GM19099 (cell line): ENCODE measurements around the gene AGBL1.

Experiments
- POLR2A ChIP-seq: IDR thresholded peaks from 3 replicates; pipeline ENCODE4 v1.6.1; 2011; ENCODE audit warnings: low read depth; ENCODE audit not compliant: insufficient read length; ENCODE audit errors: extremely low read depth

AGBL1 gene

GRCh38 chr15:87033056-87033455 is 953.4 kb downstream of the AGBL1 start:
- no peak for TF ChIP-seq POLR2A

GRCh38 chr15:87034886-87035285 is 955.2 kb downstream of the AGBL1 start:
- no peak for TF ChIP-seq POLR2A

DNA sequence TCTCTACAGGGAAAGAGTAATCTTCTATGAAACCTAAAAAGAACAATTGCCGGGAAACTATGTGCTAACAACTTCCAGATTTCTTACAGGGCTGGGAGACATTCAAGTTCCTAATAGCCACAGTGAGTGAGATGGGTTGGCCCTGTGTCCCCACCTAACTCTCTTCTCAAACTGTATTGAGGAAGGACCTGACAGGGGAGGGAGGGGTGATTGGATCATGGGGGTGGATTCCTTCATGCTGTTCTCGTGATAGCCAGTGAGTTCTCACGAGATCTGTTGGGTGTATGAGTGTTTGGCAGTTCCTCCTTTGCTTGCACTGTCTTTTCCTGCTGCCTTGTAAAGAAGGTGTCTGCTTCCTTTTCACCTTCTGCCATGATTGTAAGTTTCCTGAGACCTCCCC is 958.7 kb downstream of the AGBL1 start:
- no peak for TF ChIP-seq POLR2A

DNA sequence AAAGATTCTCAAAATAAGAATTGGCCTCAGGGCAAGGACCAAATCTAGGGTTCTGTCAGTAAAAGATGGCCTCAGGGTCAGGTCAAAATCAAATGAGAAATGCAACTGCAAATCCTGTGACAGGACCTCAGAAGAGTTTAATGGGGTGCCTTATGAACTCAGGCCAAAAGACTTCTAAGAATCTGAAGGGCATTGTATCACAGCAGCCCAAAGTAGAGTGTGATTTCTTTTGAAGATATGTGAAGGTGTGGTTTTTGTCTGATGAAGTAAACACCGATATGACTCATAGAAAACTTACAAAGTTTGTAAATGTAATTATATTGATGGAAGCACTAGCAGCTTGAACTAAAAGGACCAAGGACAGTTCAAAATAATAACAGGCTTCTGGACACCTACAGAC is 966.1 kb downstream of the AGBL1 start:
- no peak for TF ChIP-seq POLR2A

DNA sequence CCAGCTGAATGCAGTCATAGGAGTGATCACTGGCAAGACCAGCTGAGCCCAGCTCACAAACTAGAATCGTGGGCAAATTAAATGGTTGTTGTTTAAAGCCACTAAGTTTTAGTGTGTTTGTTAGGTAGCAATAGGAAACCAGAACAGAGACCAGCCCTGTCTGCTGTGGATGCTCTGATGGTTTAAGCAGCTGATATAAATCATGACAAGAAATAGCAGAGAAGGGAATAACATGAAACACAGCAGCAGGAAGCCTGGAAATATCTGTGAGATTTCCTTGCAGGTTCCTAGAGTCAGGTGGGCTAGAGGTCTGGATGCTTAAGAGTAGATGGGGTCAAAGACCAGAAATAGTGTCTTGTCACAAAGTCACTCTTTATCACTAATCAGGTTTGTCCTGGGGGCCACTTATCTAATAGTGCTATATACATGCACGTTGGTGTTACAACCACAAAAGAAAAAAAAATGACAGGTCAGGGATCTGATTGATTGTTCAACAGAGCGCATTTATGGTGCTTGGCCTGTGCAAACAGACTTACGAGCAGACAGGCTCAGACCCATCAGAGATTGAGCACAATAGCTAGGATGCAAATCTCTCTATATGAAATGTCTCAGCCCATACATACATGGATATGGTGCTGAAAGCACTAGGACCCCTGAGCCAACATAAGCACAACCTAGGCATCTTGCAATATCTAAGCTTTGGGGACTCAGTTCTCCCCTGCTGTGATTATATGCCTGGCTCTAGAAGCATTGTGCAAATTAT is 967.7 kb downstream of the AGBL1 start:
- TF ChIP-seq POLR2A, result no peak
